ENCODE measurements around the gene SERPINI2.

DNA sequence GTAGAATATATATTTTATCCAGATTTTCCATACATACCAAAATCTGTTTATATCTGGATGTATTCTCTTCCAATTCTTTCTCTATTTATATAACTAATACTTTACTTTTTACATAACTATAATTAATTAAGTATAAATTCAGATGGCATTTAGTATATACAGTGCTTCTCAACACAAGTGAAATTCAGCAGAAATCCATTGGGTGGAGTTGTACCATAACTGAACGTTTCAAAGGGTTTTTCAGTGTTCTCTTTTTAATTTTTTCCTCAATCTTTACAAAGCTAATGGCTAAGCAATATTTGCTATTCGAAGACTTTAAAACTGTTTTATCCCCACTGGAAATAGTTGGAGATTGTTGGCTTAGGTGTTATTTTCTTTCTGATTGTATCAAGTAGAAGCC lies 79.8 kb downstream of the SERPINI2 start:
- TF ChIP-seq, protein P1, sequence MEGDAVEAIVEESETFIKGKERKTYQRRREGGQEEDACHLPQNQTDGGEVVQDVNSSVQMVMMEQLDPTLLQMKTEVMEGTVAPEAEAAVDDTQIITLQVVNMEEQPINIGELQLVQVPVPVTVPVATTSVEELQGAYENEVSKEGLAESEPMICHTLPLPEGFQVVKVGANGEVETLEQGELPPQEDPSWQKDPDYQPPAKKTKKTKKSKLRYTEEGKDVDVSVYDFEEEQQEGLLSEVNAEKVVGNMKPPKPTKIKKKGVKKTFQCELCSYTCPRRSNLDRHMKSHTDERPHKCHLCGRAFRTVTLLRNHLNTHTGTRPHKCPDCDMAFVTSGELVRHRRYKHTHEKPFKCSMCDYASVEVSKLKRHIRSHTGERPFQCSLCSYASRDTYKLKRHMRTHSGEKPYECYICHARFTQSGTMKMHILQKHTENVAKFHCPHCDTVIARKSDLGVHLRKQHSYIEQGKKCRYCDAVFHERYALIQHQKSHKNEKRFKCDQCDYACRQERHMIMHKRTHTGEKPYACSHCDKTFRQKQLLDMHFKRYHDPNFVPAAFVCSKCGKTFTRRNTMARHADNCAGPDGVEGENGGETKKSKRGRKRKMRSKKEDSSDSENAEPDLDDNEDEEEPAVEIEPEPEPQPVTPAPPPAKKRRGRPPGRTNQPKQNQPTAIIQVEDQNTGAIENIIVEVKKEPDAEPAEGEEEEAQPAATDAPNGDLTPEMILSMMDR (tag by site-specific recombination; IDR thresholded peaks at IDR 0.05): no peak
- TF ChIP-seq SP2 (tag by site-specific recombination; IDR thresholded peaks at IDR 0.05) (no peak), ZNF544 (tag by site-specific recombination; IDR thresholded peaks at IDR 0.05) (no peak), ZNF510 (tag by site-specific recombination; IDR thresholded peaks at IDR 0.05; ENCODE audit: insufficient replicate concordance) (no peak), REPIN1 (tag by site-specific recombination; IDR thresholded peaks at IDR 0.05; ENCODE audit: low read depth) (no peak), ZBTB20 (tag by site-specific recombination; IDR thresholded peaks at IDR 0.05) (no peak), ZNF629 (tag by site-specific recombination; IDR thresholded peaks at IDR 0.05) (no peak), ZFP37 (tag by site-specific recombination; IDR thresholded peaks at IDR 0.05) (no peak)
- TF ChIP-seq, protein P2, sequence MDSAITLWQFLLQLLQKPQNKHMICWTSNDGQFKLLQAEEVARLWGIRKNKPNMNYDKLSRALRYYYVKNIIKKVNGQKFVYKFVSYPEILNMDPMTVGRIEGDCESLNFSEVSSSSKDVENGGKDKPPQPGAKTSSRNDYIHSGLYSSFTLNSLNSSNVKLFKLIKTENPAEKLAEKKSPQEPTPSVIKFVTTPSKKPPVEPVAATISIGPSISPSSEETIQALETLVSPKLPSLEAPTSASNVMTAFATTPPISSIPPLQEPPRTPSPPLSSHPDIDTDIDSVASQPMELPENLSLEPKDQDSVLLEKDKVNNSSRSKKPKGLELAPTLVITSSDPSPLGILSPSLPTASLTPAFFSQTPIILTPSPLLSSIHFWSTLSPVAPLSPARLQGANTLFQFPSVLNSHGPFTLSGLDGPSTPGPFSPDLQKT (IDR thresholded peaks at IDR 0.05; ENCODE audit: borderline replicate concordance, low read depth, low read length): no peak

Data from HEK293 (cell line).